NCI-H345 (cell line): ENCODE measurements around the gene CPNE7.
A peak's percentile ranks its signal among the peaks of the same experiment; 100 is the strongest.

Experiments used
- DNase-seq: peaks from one replicate; lab custom pipeline; 2025; lab: John Stamatoyannopoulos, UW

The CPNE7 gene

GRCh38 chr16:89605186-89605970 lies 29.8 kb downstream of the CPNE7 start:
- DNase-seq, result no peak

GRCh38 chr16:89606006-89606405 lies 30.4 kb downstream of the CPNE7 start:
- DNase-seq, result no peak

DNA sequence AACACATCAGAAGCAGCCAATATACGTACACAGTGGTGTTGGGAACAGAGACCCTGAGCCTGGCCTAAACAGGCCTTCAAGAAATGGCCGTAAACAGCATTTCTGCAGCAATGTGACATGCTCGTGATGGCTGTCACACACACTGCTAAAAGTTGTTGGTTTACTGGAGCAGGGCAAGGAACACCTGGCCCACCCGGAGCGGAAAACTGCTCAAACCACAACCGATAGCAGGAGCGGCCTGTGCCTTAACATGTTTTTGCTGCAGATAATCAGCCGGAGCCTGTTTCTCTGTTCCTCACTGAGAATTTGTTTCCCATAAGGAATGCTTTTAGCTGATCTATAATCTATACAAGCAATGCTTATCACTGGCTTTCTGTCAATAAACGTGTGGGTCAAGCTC lies 31.9 kb downstream of the CPNE7 start:
- no peak for DNase-seq

DNA sequence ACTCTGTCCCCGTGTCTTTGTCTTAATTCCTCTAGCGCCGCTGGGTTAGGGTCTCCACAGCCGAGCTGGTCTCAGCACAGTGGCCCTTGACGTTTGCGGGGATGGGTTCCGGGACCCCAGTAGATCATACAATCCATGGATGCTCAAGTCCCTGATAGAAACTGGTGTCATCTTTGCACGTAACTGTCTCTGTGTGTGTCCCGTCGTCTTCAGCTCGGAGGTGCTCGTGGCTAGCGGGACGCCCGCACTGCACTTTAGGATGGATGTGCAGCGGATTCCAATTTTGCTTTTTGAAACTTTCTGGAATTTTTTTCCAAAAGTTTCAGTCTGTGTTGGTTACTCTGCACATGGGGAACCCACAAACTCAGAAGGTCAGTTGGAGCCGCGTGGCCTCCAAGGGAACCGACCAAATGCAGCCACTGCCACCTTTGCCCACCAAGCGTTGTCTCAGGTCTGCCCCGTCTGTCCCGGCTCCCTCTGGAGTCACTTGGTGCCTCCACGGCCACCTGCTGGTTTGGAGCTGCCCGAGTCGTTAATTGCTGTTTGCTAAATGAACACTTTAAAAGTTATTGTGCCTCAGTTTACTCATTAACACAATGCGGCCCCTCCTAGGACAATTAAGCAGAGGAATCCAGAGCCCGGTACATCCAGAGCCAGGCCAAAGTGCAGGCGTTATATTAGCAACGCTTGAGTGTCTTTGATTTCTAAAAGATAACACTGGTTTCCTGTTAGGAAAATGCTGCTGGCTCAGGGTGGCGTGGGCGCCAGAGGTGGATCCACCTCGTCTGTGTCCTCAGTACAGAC lies 32.6 kb downstream of the CPNE7 start:
- DNase-seq, result no peak

GRCh38 chr16:89610108-89610453 lies 34.5 kb downstream of the CPNE7 start:
- no peak for DNase-seq

DNA sequence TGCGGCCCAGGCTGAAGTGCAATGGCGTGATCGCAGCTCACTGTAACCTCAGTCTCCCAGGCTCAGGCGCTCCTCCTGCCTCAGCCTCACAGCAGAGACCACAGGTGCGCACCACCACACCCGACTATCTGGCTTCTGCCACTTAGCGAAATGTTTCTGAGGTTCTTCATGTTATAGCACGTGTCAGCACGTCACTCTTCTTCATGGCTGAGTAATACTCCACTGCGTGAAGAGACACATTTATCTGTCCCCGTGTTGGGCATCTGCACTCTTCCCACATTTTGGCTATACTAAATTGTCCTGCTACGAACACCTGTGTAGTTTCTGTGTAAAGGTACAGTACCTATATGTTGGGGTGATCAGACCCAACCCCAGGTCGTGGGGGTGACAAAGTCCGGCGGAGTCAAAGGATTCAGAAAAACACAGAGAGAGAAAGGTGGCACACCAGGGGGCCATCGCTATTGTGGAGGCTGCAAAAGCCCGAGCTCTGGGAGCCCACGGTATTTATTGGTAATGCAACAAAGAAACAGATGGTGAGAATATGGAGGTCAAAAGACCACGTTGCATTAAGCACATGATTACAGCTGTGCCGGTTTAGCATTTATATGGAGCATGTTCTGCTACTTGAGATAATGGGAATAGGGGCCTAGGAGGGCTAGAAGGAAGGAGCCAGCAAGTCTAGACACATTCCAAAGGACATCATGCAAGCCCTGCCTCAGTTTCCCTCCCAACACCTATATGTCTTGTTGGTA lies 37.0 kb downstream of the CPNE7 start:
- no peak for DNase-seq

- no peak for DNase-seq
These were observed 37.8 kb downstream of the CPNE7 start, which contains the start of gene DPEP1 for GRCh38 chr16:89613231-89613953. TSS of gene DPEP1 (plus strand) at chr16:89613642. CDS start at chr16:89630411, 16,769 bp downstream.

- DNase-seq, result no peak
These were observed 38.4 kb downstream of the CPNE7 start for GRCh38 chr16:89613954-89614459.

DNA sequence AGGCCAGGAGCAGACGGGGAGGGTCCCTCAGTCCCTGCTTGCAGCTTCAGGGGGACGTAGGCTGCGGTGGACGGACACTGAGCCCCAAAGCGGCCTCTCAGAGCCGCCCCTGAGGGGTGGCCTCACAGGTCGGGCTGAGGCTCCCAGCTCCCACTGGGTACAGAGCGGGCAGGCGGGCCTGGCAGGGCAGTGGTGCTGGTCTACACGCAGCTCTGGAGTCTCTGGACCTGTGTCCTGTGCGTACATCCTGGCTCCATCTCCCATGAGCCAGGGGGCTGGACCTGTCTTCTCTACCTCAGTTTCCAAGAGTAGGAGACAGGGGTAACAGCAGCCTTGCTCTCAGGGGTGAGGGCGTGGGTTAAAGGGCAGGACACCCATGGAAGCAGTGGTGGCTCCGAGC lies 39.6 kb downstream of the CPNE7 start:
- DNase-seq, result no peak

- peak; percentile 7 for DNase-seq
These were observed 40.1 kb downstream of the CPNE7 start for GRCh38 chr16:89615596-89616090.

GRCh38 chr16:89616623-89617022 lies 41.1 kb downstream of the CPNE7 start:
- no peak for DNase-seq

DNA sequence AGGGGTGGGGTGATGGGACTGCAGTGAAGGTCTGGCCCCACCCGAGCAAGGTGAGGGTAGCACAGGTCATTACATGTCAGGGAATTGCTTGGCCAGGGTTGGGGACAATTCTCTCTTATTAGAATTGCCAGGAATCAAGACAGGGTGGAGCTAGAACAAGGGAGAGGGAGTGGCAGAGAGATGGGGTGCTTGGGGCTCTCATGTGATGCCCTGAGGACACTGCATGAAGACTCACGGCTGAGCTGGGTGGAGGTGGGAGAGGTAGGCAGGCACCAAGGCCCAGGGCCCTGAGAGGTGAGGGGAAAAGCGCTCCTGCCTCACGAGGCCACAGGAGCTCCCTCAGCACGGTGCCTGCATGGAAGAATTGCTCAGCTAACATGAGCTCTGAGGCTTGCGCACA lies 41.5 kb downstream of the CPNE7 start:
- DNase-seq, result no peak

GRCh38 chr16:89618109-89618998 lies 42.8 kb downstream of the CPNE7 start:
- DNase-seq, result no peak

DNA sequence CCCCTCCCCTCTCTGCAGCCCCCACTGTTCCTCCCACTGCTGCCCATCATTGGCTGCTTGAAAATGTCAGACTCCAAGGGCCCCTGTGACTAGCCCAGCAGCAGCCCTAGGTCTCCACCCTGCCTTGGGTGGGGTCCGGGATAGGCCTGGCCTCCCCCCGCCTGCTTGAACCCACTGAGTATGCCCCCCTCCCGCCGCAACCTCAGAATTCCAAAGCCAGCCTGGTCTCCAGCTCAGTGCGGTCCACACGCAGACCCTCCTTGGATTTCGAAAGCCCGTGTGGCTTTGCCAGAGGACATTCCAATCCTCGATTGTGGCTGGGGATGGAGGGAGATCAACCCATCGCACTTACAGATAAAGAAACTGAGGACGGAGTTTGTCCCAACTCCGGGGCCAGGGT lies 44.3 kb downstream of the CPNE7 start:
- DNase-seq, result no peak

DNA sequence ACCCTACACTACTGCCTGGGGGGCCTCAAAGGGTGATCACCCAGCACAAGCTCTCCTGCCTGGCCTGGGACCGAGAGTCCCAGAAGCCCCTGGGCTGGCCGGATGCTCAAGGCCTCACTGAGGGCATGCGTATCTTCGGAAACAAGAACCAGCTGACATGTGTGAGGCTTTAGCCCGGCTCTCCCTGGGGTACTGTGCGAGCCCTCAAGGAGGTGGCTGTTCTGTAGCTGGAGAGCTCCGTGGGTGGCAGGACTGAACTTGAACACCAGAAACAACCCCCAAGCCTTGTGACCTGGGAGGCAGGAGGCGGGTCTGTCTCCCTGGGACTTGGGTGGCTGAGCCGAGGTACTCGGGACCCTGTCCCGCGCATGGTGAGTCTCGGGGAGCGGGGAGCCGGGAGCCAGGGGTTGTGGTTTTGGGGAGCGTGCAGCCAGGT lies 44.9 kb downstream of the CPNE7 start:
- no peak for DNase-seq

GRCh38 chr16:89621136-89621697 lies 45.7 kb downstream of the CPNE7 start:
- DNase-seq, result no peak

- no peak for DNase-seq
These were observed 46.3 kb downstream of the CPNE7 start for GRCh38 chr16:89621698-89622409.

DNA sequence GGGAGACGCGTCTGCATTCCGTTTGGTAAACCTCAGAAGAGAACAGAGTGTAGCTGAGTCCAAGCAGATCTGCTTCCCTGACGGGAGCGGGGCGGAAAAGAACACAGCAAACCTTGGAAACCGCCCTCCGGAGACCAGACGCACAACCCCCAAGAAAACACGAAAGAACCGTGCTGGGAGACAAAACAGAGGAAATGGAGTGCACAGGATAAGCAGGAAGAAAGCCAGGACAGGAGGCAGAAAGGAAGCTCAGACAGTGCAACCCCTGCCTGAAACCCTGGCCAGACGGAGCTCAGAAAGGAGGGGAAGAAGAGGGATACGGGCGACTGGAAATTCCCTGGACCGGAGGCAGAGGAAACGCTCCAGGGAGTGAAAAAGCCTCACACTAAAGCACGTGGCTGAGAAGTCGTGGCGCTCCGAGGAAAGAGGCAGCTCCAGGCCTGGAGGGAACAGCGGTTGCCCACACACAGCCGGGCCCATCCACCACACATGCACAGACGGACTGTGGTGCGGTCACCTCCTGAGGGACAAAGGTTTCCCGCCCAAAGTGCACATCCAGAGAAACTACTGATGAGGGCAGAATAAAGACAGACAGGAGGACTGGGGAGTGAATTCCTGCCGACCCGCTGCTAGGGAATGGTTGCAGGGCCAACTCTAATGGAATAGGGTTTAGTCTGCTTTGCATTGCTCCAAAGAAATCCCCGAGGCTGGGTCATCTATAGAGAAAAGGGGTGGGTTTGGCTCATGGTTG lies 48.1 kb downstream of the CPNE7 start:
- DNase-seq, result no peak
